GM19351 (cell line): ENCODE measurements around the gene CEP85L.

ENCODE experiments used
- ATAC-seq: cut with Tn5 transposase; IDR thresholded peaks from one replicate; pipeline ENCODE4 v1.9.1; 2021; ENCODE audit warnings: mild to moderate bottlenecking, moderate library complexity; ENCODE audit not compliant: unreplicated experiment

CEP85L gene

GRCh38 chr6:118580585-118581419, 70.6 kb downstream of the CEP85L start:
- peak; percentile 68 for ATAC-seq

DNA sequence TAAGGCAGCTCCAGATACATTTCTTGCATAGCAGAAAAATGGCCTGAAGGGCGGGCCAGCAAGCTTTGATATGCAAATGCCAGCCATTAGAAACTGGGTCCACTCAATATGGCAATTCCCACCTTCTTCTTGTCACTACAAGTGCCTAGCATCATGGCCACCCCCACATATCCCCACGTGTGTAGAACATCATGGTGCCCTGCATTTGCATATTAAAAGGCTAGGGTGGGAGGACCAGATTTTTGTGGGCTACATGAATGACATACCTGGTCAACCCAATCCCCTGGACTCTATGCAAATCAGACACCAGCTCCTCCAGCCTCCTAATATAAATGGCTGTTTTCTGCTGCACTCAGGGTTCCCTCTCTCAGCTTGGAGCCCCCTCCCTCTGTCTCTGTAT, 71.6 kb downstream of the CEP85L start:
- no peak for ATAC-seq

GRCh38 chr6:118578617-118579016, 72.8 kb downstream of the CEP85L start:
- no peak for ATAC-seq

GRCh38 chr6:118577972-118578371, 73.4 kb downstream of the CEP85L start:
- ATAC-seq = no peak

GRCh38 chr6:118574051-118574865, 77.1 kb downstream of the CEP85L start:
- ATAC-seq = no peak

DNA sequence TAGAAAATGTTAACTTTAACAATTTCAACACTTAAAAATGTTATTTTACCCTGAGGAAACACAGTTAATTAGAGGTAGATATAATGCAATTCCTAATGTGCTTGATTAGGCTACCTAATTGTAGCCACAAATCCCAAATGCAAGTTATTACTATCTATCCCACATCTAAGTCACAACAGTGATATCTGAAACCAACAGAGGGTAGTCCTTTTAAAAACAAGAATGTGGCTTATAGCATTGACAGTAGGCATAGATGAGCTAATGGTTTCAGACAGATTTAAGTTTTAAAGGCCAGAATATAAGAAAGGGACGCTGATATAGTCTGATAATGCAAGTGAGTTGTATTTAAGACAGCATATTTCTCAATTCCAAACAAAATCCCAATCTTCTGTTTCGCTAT, 80.3 kb downstream of the CEP85L start:
- no peak for ATAC-seq

DNA sequence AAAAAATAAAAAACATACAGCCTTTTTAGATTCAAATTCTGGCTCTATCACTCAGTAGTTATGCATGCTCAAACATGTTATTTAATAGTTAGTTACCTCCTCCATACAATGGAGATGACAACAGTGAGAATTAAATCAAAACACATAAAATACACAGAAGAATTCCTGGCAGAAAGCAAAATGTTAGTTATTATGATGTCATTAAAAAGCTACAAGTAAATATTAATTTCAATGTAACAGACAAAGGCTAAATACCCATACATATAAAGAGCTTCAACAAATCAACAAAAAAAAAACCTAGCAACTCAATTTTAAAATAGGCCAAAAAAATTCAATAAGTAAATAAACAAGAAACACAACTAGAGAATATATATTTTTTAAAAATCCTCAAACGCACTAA, 81.9 kb downstream of the CEP85L start:
- no peak for ATAC-seq

DNA sequence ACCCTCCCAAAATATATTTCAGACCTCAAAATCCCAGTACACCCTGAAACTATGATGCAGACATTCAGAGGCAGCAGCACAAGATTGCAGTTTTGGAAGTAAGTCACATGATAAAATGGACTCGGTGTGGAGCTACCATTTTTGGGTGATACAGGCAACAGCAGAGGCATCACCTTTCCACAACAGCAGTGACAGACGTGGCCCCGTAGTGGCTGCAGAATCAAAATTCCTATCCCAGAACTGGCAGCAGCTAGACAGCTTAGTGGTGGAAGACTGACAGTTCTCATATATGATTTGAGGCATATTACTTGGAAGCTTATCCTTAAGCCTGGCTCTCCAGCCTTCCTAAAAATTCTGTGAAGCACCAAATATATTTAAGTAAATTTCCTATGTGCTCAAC, 83.4 kb downstream of the CEP85L start:
- no peak for ATAC-seq

GRCh38 chr6:118565311-118565960, 86.0 kb downstream of the CEP85L start:
- peak; percentile 99 for ATAC-seq

DNA sequence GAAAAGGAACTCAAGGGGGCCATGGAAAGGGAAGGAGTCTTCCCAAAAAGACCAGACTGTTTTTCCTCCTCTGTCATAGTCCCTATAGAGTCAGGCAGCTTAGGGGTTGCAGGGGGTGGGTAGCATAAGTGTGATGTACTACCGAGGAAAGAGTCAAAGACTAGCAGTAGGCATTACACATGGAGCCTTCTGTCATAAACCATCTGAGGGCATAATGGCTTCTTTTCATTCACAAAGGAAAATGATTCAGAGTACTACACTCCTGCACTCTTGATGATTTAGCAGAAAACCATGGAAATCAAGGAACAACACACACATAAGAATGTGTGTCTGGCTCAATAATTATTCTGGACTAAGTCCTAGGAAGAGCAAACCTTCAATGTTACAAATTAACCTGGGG, 88.4 kb downstream of the CEP85L start:
- no peak for ATAC-seq

DNA sequence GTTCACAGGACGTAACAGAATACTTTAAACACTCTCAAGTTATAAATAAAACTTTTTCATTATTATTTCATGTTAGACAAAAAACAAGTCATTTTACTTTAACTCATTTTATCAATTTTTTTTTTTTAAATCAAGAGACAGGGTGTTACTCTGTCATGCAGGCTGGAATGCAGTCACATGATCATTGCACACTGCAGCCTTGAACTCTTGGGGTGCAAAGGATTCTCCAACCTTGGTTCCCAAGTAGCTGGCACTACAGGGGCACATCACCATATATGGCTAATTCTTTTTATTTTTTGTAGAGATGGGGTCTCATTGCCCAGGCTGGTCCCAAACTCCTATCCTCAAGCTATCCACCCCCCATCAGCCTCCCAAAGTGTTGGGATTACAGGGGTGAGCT, 89.1 kb downstream of the CEP85L start:
- ATAC-seq = no peak

GRCh38 chr6:118559659-118560058, 91.7 kb downstream of the CEP85L start:
- ATAC-seq = peak; percentile 53

- ATAC-seq = peak; percentile 67
These were observed 92.8 kb downstream of the CEP85L start for GRCh38 chr6:118558464-118559217.

DNA sequence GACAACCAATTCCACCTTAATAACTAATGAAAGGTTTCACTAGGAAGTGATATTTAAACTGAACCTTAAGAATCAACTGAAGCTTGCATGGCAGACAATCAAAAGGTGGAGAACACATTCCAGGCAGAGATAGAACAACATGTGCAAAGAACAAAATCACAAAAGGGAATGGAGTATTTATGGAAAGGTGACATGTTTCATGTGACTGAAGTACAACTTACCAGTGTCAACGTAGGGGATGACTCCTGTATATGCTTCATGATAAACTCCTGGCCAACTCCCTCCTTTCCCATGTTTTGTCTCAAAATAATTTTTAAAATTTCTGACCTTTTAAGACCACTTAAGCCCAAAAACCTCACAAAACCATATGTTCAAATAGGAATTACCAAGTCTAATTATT, 96.7 kb downstream of the CEP85L start:
- ATAC-seq = no peak

- ATAC-seq = no peak
These were observed 98.3 kb downstream of the CEP85L start for GRCh38 chr6:118553132-118553531.

- ATAC-seq = peak; percentile 98
These were observed 100.0 kb downstream of the CEP85L start for GRCh38 chr6:118551063-118552053.

GRCh38 chr6:118548613-118549012, 102.8 kb downstream of the CEP85L start:
- ATAC-seq = no peak

DNA sequence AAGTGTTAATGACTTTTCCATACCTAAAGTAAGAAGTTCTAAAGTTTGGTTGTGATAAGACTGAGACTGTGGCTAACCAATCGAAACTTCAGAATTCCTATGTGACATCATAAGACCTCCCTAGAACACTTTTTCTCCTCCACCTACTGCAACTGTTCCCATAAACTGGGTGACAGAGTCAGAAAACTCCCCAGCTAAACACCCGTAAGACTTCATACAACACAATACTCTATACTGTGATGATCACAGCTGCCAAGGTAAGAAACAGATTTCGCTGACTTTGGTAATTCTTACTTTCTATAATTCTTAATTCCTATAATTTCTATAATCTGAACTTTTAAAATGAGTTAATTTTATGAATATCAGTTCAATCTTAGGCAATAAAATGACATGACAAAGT, 103.3 kb downstream of the CEP85L start, which contains the start of gene PLN:
Gene PLN (plus strand): TSS at position 161 of the 400 bp plus-strand sequence. CDS start 10,626 bp downstream, outside the sequence.
- no peak for ATAC-seq

- ATAC-seq = no peak
These were observed 104.5 kb downstream of the CEP85L start for GRCh38 chr6:118546880-118547218.
